ENCODE measurements around the gene ULK1. TPM values are rescaled to one million over a fixed set of nuclear protein-coding genes. Genes with fewer than 3 reads are reported as not detected.

Gene ULK1
- total and polyA plus RNA-seq, 2 of the 13 experiments (the other 11 are each of a cell fraction or from before 2014, with no cell fraction given), result 2.8 to 10.1 TPM

GRCh38 chr12:131852551-131853299, 41.7 kb upstream of the ULK1 start:
- H3K4me3 ChIP-seq (replicated peaks in 1 of 3; ENCODE audit: insufficient read depth in 1 of 3, low read depth in 2 of 3, low read length in 3 of 3), result peak overlapping the region in 1 of 3 experiments; percentile 33; a peak in 1 of 6 replicates
- H3K27me3 ChIP-seq (ENCODE audit: control insufficient read depth in 1 of 2, insufficient read depth in 2 of 2, low read length in 2 of 2), result peaks cover 11 to 28% of the 10 kb centered on the region in 2 experiments
- ATAC-seq (no peak), FAIRE-seq (no peak), DNase-seq (ENCODE audit: low spot score) (no peak)
- H3K4me1 ChIP-seq (ENCODE audit: insufficient read depth, low read length), result peaks cover 56% of the 10 kb centered on the region
- in situ Hi-C loops (cut with HindIII; ENCODE audit: extremely low pct_ligation_motif_present, low pct_unique_long_range_greater_than_20kb), result no loop called here
- WGBS (ENCODE audit: low lambda C conversion rate), result 16% methylated on average over 5 of the region's 24 CpGs
- TF ChIP-seq ZNF264 (CRISPR knock-in tag; IDR thresholded peaks at IDR 0.05) (no peak), ZNF230 (CRISPR knock-in tag; IDR thresholded peaks at IDR 0.05) (no peak), HMG20A (CRISPR knock-in tag; IDR thresholded peaks at IDR 0.05; ENCODE audit: borderline replicate concordance) (no peak), SSRP1 (CRISPR knock-in tag; IDR thresholded peaks at IDR 0.05) (no peak), ATF6 (CRISPR knock-in tag; conservative IDR thresholded peaks at IDR 0.05) (no peak), NFIB (CRISPR knock-in tag; IDR thresholded peaks at IDR 0.05; ENCODE audit: borderline replicate concordance) (no peak), RFX3 (CRISPR knock-in tag; IDR thresholded peaks at IDR 0.05) (no peak)
- no peaks in the 10 kb centered on the region for H4K20me1 ChIP-seq (ENCODE audit: insufficient read depth, low read length)
- no peaks in the 10 kb centered on the region for H3K9me3 ChIP-seq (ENCODE audit: low read length)
- no peak overlapping the region for H3K9ac ChIP-seq (ENCODE audit: insufficient read depth, low read depth, low read length)
- no peak overlapping the region for H2AFZ ChIP-seq (ENCODE audit: low read length)
- POLR2A ChIA-PET, result interaction anchor here (1.0 kb wide), 1 partner anchor 44 kb away, joined by 3 read pairs; no protein-coding TSS in a partner anchor
- H3K4me2 ChIP-seq (ENCODE audit: low read depth, low read length), result peak overlapping the region; percentile 27; the same call in 1 of the 2 replicates
- H3K79me2 ChIP-seq (ENCODE audit: insufficient read depth, low read length), result no peaks in the 10 kb centered on the region
- no peak overlapping the region for H3K27ac ChIP-seq (ENCODE audit: extremely low read length, insufficient read depth, low read length)
- no peaks in the 10 kb centered on the region for H3K36me3 ChIP-seq (replicated peaks in 1 of 2; ENCODE audit: control insufficient read depth in 1 of 2, insufficient read depth in 2 of 2, low read length in 2 of 2)
- CTCF ChIA-PET (ENCODE audit: low intra/inter-chr PET ratio, low total read pairs), result no interaction called here
- intact Hi-C loops (cut with micrococcal nuclease; ENCODE audit: unreplicated experiment), result loop anchor here (5.0 kb wide), 2 partner anchors 60 to 150 kb away; no protein-coding TSS in a partner anchor
- no TSS peak for BruUV-seq (replicated peaks)

Data from HepG2 (cell line).